Osteocyte (in vitro differentiated cells): Measurements from ENCODE around the gene CATSPER3. TPM values are rescaled to one million over a fixed set of nuclear protein-coding genes. Genes with fewer than 3 reads are reported as not detected.

Experiments
- DNase-seq: peaks from one replicate; pipeline ENCODE4 v3.0.0; 2021; ENCODE audit warnings: mixed read lengths; ENCODE audit not compliant: unreplicated experiment; ENCODE audit errors: extremely low spot score
- H3K27ac Mint-ChIP-seq: one replicate; pipeline ENCODE4 v1.8.0; 2021; ENCODE audit warnings: mild to moderate bottlenecking, mixed read lengths; ENCODE audit not compliant: unreplicated experiment
- H3K27me3 Mint-ChIP-seq: one replicate; pipeline ENCODE4 v1.8.0; 2021; ENCODE audit warnings: mixed read lengths; ENCODE audit not compliant: unreplicated experiment
- H3K36me3 Mint-ChIP-seq: one replicate; pipeline ENCODE4 v1.8.0; 2021; ENCODE audit warnings: mixed read lengths; ENCODE audit not compliant: unreplicated experiment
- H3K4me1 Mint-ChIP-seq: one replicate; pipeline ENCODE4 v1.8.0; 2021; ENCODE audit warnings: mixed read lengths; ENCODE audit not compliant: unreplicated experiment
- H3K4me3 Mint-ChIP-seq: one replicate; pipeline ENCODE4 v1.8.0; 2021; ENCODE audit warnings: mild to moderate bottlenecking, moderate library complexity, mixed read lengths; ENCODE audit not compliant: unreplicated experiment
- H3K9me3 Mint-ChIP-seq: one replicate; pipeline ENCODE4 v1.8.0; 2021; ENCODE audit warnings: mixed read lengths; ENCODE audit not compliant: unreplicated experiment
- total RNA-seq: library from RNA; stranded (reverse); gene quantifications from 2 replicates; pipeline ENCODE4 v1.2.1, GENCODE V29; 2021
- TF ChIP-seq, protein P1 (sequence below): fragments of 200-600 bp; sonication (generic); IDR thresholded peaks from 2 replicates; pipeline ENCODE4 v1.5.0; 2021; ENCODE audit warnings: antibody characterized with exemption, mild to moderate bottlenecking, moderate library complexity

The CATSPER3 gene
- total RNA-seq, 1 donor from 2014 or later, result not detected

- H3K4me3 Mint-ChIP-seq, result no peak overlapping the region
- H3K27ac Mint-ChIP-seq, result no peak overlapping the region
- peaks cover 8% of the 10 kb centered on the region for H3K4me1 Mint-ChIP-seq
- H3K27me3 Mint-ChIP-seq, result peaks cover 78% of the 10 kb centered on the region
- no peaks in the 10 kb centered on the region for H3K9me3 Mint-ChIP-seq
- TF ChIP-seq, protein P1, sequence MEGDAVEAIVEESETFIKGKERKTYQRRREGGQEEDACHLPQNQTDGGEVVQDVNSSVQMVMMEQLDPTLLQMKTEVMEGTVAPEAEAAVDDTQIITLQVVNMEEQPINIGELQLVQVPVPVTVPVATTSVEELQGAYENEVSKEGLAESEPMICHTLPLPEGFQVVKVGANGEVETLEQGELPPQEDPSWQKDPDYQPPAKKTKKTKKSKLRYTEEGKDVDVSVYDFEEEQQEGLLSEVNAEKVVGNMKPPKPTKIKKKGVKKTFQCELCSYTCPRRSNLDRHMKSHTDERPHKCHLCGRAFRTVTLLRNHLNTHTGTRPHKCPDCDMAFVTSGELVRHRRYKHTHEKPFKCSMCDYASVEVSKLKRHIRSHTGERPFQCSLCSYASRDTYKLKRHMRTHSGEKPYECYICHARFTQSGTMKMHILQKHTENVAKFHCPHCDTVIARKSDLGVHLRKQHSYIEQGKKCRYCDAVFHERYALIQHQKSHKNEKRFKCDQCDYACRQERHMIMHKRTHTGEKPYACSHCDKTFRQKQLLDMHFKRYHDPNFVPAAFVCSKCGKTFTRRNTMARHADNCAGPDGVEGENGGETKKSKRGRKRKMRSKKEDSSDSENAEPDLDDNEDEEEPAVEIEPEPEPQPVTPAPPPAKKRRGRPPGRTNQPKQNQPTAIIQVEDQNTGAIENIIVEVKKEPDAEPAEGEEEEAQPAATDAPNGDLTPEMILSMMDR, result no peak
- DNase-seq, result no peak
- H3K36me3 Mint-ChIP-seq, result no peaks in the 10 kb centered on the region
These were observed 70.6 kb downstream of the CATSPER3 start for GRCh38 chr5:135038205-135038812.

DNA sequence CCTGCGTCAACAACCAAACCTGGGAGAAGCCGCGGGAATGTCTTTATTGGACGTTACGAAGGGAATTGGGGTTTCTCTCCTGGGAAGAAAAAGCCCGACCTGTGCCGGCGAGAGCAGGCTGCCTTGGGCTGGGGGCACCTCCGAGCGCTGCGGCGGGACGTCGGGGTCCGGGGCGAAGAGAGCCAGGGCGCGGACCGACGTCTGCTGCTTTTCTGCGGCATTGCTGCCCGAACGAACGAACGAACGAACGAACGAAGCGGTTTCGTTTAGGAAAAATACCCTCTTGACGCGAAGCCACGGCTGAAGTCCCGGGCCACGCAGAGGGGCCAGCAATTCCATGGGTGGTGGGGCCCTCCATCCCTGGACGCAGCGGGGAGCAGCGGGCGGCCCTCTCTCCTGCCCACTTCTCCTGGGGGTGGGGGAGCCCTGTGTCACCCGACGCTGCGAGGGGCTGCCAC, 71.1 kb downstream of the CATSPER3 start:
- Mint-ChIP-seq H3K9me3 (no peaks in the 10 kb centered on the region), H3K27me3 (peaks cover 82% of the 10 kb centered on the region), H3K36me3 (no peaks in the 10 kb centered on the region), H3K4me3 (no peak overlapping the region), H3K27ac (no peak overlapping the region), H3K4me1 (peaks cover 7% of the 10 kb centered on the region)
- TF ChIP-seq, protein P1, result no peak
- DNase-seq, result no peak

DNA sequence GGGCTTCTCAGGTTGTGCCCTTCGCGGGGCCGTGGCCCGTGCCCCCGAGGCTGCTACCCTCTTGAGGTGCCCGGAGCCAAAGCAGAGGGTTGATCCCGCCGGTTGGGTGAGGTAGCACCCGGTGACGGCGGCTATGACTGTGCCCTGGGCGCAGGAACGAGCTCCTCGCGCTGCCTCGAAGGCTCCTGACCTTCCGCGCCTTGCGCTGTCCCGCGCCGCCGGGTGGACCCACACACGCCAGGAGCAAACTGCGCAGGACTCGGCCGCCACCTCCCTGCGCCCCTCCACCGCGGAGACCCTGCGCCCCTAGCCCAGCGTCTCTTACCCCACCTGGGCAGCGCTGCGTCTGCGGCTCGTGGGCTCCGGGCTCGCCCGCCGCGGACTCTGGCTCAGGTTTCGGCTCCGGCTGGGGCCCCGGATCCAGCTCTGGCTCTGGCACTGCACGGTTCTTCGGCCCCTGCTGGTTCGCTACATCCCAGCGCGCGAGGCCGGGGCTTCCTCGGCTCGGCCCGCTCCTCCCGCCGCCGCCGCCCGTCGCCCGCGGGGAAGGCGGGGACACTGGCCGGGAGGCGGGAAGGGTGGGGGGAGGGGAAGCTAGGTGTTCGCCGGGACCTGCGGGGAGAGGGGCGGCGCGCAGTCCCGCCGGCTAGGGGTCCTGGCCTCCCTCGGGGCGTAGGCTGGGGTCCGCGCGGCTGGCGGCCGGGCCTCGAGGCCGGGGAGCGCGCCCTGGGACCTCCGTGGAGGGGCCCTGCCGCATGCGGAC, 71.7 kb downstream of the CATSPER3 start:
- Mint-ChIP-seq H3K4me3 (no peak overlapping the region), H3K27me3 (peaks cover 86% of the 10 kb centered on the region), H3K27ac (no peak overlapping the region), H3K4me1 (peaks cover 5% of the 10 kb centered on the region), H3K36me3 (no peaks in the 10 kb centered on the region), H3K9me3 (no peaks in the 10 kb centered on the region)
- no peak for DNase-seq
- TF ChIP-seq, protein P1, result no peak

DNA sequence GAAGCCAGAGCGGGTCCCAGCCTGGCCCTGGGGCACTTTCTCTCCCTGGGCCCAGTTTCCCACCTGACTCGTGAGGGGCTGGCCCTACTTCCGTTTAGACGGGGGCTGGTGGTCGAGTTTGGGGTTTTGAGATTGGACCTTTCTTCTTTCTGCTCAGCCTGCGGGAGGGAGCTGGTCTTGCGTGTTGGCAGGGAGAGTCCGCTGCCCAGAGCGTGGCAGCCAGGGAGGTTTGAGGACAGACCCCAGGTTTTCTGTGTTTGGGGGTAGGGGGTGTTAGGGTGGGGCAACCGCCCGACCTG, 72.3 kb downstream of the CATSPER3 start:
- Mint-ChIP-seq H3K27ac (no peak overlapping the region), H3K36me3 (no peaks in the 10 kb centered on the region), H3K4me3 (no peak overlapping the region), H3K9me3 (no peaks in the 10 kb centered on the region), H3K4me1 (peaks cover 1% of the 10 kb centered on the region), H3K27me3 (peaks cover 86% of the 10 kb centered on the region)
- TF ChIP-seq, protein P1, result no peak
- DNase-seq, result no peak

GRCh38 chr5:135040333-135041144, 72.8 kb downstream of the CATSPER3 start:
- Mint-ChIP-seq H3K9me3 (no peaks in the 10 kb centered on the region), H3K27ac (no peak overlapping the region), H3K4me1 (peaks cover 1% of the 10 kb centered on the region), H3K36me3 (no peaks in the 10 kb centered on the region), H3K4me3 (no peak overlapping the region), H3K27me3 (peaks cover 86% of the 10 kb centered on the region)
- DNase-seq, result no peak
- TF ChIP-seq, protein P1, result no peak
